GM23248 (cell line): ENCODE results near the gene NFKBIB.

Source experiments
- EZH2 ChIP-seq: fragments of 200-600 bp; sonication (generic); IDR thresholded peaks from 2 replicates; pipeline ENCODE4 v1.6.1; 2018; ENCODE audit warnings: antibody characterized with exemption, mild to moderate bottlenecking; ENCODE audit not compliant: insufficient read depth, poor library complexity, severe bottlenecking
- EZH2phosphoT487 ChIP-seq: fragments of 200-600 bp; sonication (generic); IDR thresholded peaks from 2 replicates; pipeline ENCODE4 v1.6.1; 2018; ENCODE audit warnings: antibody characterized with exemption, moderate library complexity, mild to moderate bottlenecking, low read depth; ENCODE audit not compliant: insufficient read depth

GRCh38 chr19:38931521-38931793, 31.7 kb downstream of the NFKBIB start:
- TF ChIP-seq EZH2, result no peak
- no peak for TF ChIP-seq EZH2phosphoT487
